ENCODE results near the gene SPACA5. TPM values are rescaled to one million over a fixed set of nuclear protein-coding genes. Genes with fewer than 3 reads are reported as not detected.
A peak's percentile ranks its signal among the peaks of the same experiment; 100 is the strongest.
"Not testable (repeated sequence)": the region's sequence is repeated elsewhere in the genome, so short reads cannot be mapped to it uniquely, and the experiment has no call there.

The SPACA5 gene
- total and polyA plus RNA-seq, 8 donors = 0.38 TPM; not detected in 7

- no peak for DNase-seq
- Histone ChIP-seq H3K9me3 (peaks cover 0 to 23% (median 9%) of the 10 kb centered on the region in 4 donors), H3K27ac (no peak overlapping the region), H3K36me3 (no peaks in the 10 kb centered on the region), H3K4me3 (peak overlapping the region in 1 of 4 donors; percentile 54), H3K4me1 (peaks cover 0 to 7% (median 3%) of the 10 kb centered on the region in 4 donors), H3K27me3 (no peaks in the 10 kb centered on the region)
- 46 to 72% (median 54%) methylated on average over 2 to 3 of the region's 3 CpGs for WGBS, 5 donors
- intact Hi-C loops (cut with DNase I; ENCODE audit: low total_unique reads) = no loop called here
- no peak for TF ChIP-seq POLR2A (IDR thresholded peaks at IDR 0.05)
- no peak for TF ChIP-seq POLR2AphosphoS5 (IDR thresholded peaks at IDR 0.05)
- TF ChIP-seq CTCF (IDR thresholded peaks at IDR 0.05) = no peak
- no peak for TF ChIP-seq EP300 (IDR thresholded peaks at IDR 0.05)
Measured at GRCh38 chrX:48022100-48022499, 15.3 kb downstream of the SPACA5 start.

GRCh38 chrX:48022738-48023137, 15.9 kb downstream of the SPACA5 start:
- WGBS, 5 donors = 73 to 98% (median 91%) methylated on average over 3 of the region's 3 CpGs

GRCh38 chrX:48025561-48025960, 18.8 kb downstream of the SPACA5 start:
- 2 to 11% (median 3%) methylated on average over 6 to 7 of the region's 7 CpGs for WGBS, 5 donors
- TF ChIP-seq CTCF (IDR thresholded peaks at IDR 0.05) = peak in 5 of 7 experiments; percentile 18 to 65 (median 56)
- TF ChIP-seq POLR2AphosphoS5 (IDR thresholded peaks at IDR 0.05) = no peak
- TF ChIP-seq EP300 (IDR thresholded peaks at IDR 0.05) = no peak
- TF ChIP-seq POLR2A (IDR thresholded peaks at IDR 0.05) = no peak
- H3K36me3 ChIP-seq = no peaks in the 10 kb centered on the region
- H3K4me1 ChIP-seq = peaks cover 0 to 7% (median 3%) of the 10 kb centered on the region in 4 donors
- peak overlapping the region in 2 of 5 donors; percentile 1 to 39 for H3K27ac ChIP-seq
- peak; percentile 43 to 84 for DNase-seq
- H3K4me3 ChIP-seq = no peak overlapping the region
- intact Hi-C loops (cut with DNase I; ENCODE audit: low total_unique reads) = no loop called here
- H3K9me3 ChIP-seq = peaks cover 0 to 23% (median 9%) of the 10 kb centered on the region in 4 donors
- H3K27me3 ChIP-seq = no peaks in the 10 kb centered on the region

More at GRCh38 chrX:48022738-48023137, 15.9 kb downstream of the SPACA5 start:
- intact Hi-C loops (cut with DNase I; ENCODE audit: low total_unique reads) = no loop called here
- no peak for TF ChIP-seq EP300 (IDR thresholded peaks at IDR 0.05)
- TF ChIP-seq POLR2AphosphoS5 (IDR thresholded peaks at IDR 0.05) = no peak
- no peak for TF ChIP-seq CTCF (IDR thresholded peaks at IDR 0.05)
- TF ChIP-seq POLR2A (IDR thresholded peaks at IDR 0.05) = no peak
- no peak for DNase-seq
- Histone ChIP-seq H3K27ac (no peak overlapping the region), H3K9me3 (peaks cover 0 to 23% (median 9%) of the 10 kb centered on the region in 4 donors), H3K27me3 (no peaks in the 10 kb centered on the region), H3K4me3 (no peak overlapping the region), H3K4me1 (peaks cover 0 to 7% (median 3%) of the 10 kb centered on the region in 4 donors), H3K36me3 (no peaks in the 10 kb centered on the region)

- H3K27me3 ChIP-seq; H3K36me3 ChIP-seq; H3K27ac ChIP-seq; H3K4me3 ChIP-seq; DNase-seq; intact Hi-C loops (cut with DNase I; ENCODE audit: low total_unique reads); H3K4me1 ChIP-seq: not testable (repeated sequence)
- peaks cover 0 to 11% (median under 1%) of the 10 kb centered on the region in 4 donors for H3K9me3 ChIP-seq
- 60 to 80% (median 67%) methylated on average over 3 to 4 of the region's 4 CpGs; no CpG with 5 or more reads in 1 of the 5 donors for WGBS, 5 donors
Measured at GRCh38 chrX:48027545-48027944, 20.8 kb downstream of the SPACA5 start.

GRCh38 chrX:48028091-48028490, 21.3 kb downstream of the SPACA5 start:
- Histone ChIP-seq H3K4me1 (peaks cover 0 to 7% (median 3%) of the 10 kb centered on the region in 4 donors), H3K27me3 (no peaks in the 10 kb centered on the region), H3K27ac (no peak overlapping the region), H3K9me3 (peaks cover 0 to 6% (median 0%) of the 10 kb centered on the region in 4 donors), H3K4me3 (no peak overlapping the region), H3K36me3 (no peaks in the 10 kb centered on the region)
- WGBS, 5 donors = 89 to 100% (median 91%) methylated on average over 7 to 8 of the region's 8 CpGs
- TF ChIP-seq POLR2A (IDR thresholded peaks at IDR 0.05) = no peak
- TF ChIP-seq POLR2AphosphoS5 (IDR thresholded peaks at IDR 0.05) = no peak
- no peak for TF ChIP-seq EP300 (IDR thresholded peaks at IDR 0.05)
- no peak for TF ChIP-seq CTCF (IDR thresholded peaks at IDR 0.05)
- DNase-seq = no peak
- intact Hi-C loops (cut with DNase I; ENCODE audit: low total_unique reads) = no loop called here
